Stimulated activated CD4-positive, alpha-beta T cell treated with anti-CD3 and anti-CD28 coated beads, Interleukin-2, amount 100 ng/mL, for 48 hours (primary cell): ENCODE results near the gene ERICH2.

Source experiments
- DNase-seq, 2 donors: peaks; one replicate each; pipeline ENCODE4 v3.0.0-alpha.2; 2020

ERICH2 gene

GRCh38 chr2:170817093-170818035, 47.2 kb downstream of the ERICH2 start:
- no peak for DNase-seq

GRCh38 chr2:170818036-170818751, 48.0 kb downstream of the ERICH2 start:
- DNase-seq = no peak

DNA sequence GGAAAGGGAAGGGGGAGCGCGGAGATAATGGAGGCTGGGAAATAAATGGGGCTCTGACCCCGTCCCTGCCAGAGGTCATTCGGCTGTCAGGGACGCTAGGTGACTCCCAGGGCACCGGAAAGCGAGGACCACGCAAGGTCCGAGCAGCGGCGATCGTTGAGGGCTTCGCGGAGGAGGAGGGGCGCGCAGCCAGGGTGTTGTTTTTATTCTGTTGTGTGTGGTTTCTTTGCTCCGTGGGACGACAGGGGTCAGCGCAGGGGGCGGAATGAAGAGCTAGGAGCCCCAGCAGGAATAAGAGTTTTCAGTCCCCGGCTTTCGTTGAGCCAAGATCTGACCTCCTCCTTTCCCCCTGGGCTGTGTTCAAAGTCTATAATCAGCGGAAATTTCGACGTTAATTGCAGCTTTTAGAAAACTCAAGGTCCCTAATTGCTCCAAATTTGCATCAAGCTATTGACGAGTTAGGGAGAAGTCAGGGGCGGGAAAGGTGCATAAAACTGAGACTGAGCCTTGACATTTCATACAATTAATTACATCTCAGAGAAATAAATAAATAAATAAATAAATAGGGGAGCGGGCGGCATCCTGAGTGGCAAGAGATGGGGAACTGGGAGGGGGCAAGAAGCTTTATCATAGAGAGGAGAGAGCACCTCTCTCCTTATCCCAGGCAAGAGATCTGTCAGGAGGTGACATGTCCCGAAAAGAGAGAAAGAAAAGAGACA, 48.7 kb downstream of the ERICH2 start:
- no peak for DNase-seq

GRCh38 chr2:170819680-170820664, 49.8 kb downstream of the ERICH2 start:
- no peak for DNase-seq

- no peak for DNase-seq
Observed at GRCh38 chr2:170820757-170821530, 50.8 kb downstream of the ERICH2 start.

DNA sequence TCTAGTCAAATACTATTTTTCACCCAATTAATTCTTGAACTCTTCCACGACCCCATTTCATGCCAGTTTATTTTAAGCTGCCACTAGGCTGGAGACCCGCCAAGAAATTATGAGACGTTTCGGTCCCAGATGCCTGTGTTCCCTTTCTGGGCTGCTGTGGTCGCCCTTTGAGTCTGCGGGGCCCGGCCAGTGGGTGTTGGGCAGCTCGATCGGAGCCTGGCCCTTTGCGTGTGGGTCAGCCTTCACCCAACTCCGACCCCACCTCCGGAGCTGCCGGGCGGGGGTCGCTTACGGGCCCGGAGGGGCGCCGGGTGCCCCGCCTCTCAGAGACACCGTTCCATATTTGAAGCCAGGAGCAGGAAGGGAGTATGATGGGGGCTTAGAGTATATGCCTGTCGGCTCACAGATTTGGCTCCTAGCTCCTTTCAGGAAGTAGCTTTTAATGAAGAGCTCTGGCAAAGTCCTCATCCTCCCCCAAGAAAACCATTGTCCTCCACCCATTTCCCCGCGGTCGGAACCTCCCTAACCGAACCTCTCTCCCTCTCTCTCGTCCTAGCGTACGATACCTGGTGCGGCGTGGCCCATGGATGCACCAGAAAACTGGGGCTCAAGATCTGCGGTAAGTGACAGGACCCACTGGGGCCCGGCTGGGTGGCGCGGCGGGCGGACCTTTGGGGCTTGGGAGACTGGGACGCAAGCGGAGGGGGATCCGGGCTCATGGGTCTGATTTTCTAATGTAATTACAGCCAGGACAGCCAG, 51.5 kb downstream of the ERICH2 start:
- DNase-seq = no peak

GRCh38 chr2:170822290-170823087, 52.3 kb downstream of the ERICH2 start:
- DNase-seq = peak in 1 of 2 donors; percentile 58

GRCh38 chr2:170823088-170823897, 53.1 kb downstream of the ERICH2 start:
- DNase-seq = no peak

GRCh38 chr2:170823898-170824215, 53.7 kb downstream of the ERICH2 start:
- DNase-seq = no peak

DNA sequence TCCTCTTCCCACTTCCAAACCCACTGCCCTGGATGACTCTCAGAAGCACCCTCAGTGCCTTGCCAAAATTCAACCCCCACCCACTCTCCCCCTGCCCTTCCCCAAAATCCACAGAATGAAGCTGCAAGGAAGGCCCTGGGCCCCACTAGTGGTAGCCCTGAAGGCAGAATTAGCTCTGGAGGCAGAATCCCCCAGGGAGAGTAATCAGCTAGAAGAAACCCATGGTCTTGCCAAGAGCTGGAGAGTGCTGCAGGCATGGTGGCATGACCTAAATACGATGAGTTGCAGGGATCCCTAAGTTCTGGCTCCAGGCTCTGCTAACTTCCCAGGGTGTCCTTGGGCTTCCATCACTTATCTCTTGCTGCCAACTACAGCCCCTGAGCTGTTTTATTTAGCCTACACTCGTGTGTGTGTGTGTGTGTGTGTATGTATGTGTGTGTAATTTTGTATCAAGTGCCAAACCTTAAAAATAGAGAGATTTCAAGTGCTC, 54.4 kb downstream of the ERICH2 start:
- no peak for DNase-seq

DNA sequence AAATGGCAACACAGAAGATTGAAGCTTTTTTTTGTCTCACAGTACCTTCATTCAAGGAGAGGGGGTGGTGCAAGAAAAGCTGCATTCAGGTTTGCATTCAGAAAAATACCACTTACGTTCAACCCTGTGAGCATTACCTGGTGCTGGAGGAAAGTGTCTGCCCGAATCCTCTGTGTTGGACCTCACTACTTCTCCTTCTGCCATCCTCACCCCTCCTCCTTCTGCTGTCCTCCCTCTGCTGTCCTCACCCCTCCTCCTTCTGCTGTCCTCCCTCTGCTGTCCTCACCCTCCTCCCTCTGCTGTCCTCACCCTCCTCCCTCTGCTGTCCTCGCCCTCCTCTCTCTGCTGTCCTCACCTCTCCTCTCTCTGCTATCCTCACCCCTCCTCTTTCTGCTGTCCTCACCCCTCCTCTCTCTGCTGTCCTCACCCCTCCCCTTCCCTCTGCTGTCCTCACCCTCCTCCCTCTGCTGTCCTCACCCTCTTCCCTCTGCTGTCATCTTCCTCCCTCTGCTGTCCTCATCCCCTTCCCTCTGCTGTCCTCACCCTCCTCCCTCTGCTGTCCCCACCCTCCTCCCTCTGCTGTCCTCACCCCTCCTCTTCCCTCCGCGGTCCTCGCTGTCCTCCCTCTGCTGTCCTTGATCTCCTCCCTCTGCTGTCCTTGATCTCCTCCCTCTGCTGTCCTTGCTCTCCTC, 57.8 kb downstream of the ERICH2 start:
- DNase-seq = no peak

DNA sequence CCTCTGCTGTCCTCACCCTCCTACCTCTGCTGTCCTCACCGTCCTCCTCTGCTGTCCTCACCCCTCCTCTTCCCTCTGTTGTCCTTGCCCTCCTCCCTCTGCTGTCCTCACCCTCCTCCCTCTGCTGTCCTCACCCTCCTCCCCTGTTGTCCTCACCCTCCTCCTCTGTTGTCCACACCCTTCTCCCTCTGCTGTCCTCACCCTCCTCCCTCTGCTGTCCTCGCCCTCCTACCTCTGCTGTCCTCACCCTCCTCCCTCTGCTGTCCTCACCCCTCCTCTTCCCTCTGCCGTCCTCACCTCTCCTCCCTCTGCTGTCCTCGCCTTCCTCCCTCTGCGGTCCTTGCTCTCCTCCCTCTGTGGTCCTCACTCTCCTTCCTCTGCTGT, 58.3 kb downstream of the ERICH2 start:
- DNase-seq = no peak

DNA sequence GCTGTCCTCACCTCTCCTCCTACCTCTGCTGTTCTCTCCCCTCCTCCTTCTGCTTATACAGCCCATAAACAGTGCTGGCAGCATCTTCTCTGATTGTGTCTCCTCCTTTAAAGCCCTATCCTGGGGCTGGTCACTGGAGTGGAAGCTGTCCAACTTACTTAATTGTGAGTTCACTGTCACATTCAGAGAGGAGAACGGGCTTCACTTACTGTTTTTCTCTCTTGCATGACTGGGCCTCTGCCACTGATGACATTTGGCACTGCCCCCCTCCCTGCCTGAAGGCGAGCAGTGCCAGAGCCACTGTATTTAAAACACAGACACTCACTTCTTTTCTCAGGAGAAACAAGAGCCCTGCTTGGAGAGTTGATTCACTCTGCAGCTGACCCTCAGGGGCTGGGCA, 58.9 kb downstream of the ERICH2 start:
- no peak for DNase-seq

- no peak for DNase-seq
Observed at GRCh38 chr2:170830166-170830565, 60.0 kb downstream of the ERICH2 start.

DNA sequence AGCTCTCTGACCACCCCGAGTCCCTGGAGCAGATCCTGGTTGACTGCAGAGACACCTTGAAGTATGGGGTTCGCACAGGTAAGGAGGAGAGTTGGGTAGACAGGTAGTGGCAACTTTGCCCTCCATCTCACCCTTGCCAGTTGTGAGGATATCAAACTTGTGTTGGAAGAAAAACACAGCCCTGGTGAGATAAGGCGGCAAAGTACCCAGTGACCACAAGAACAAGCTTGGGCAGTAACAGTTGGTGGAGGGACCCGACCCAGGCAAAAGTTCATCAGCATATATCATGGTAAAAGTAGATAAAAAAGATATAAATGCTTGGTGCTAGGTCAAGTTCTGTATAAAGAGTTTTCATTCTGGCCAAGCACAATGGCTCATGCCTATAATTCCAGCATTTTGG, 60.9 kb downstream of the ERICH2 start:
- DNase-seq = no peak

- DNase-seq = no peak
Observed at GRCh38 chr2:170836027-170836426, 65.8 kb downstream of the ERICH2 start.

- no peak for DNase-seq
Observed at GRCh38 chr2:170840717-170841210, 70.6 kb downstream of the ERICH2 start.

GRCh38 chr2:170842785-170843184, 72.6 kb downstream of the ERICH2 start:
- no peak for DNase-seq
